ENCODE data around the gene NAT16. TPM values are rescaled to one million over a fixed set of nuclear protein-coding genes. Genes with fewer than 3 reads are reported as not detected.

NAT16 gene
- total and polyA plus RNA-seq, 2 of the 13 experiments (the other 11 are each of a cell fraction or from before 2014, with no cell fraction given) = 0.04 TPM; not detected in 1

- TF ChIP-seq ZNF740 (CRISPR knock-in tag; IDR thresholded peaks at IDR 0.05) (no peak), ZNF34 (CRISPR knock-in tag; IDR thresholded peaks at IDR 0.05; ENCODE audit: borderline replicate concordance) (no peak), KMT2A (CRISPR knock-in tag; IDR thresholded peaks at IDR 0.05) (no peak), KLF15 (CRISPR knock-in tag; IDR thresholded peaks at IDR 0.05; ENCODE audit: borderline replicate concordance) (no peak), ZNF609 (CRISPR knock-in tag; IDR thresholded peaks at IDR 0.05; ENCODE audit: borderline replicate concordance) (no peak), SRF (IDR thresholded peaks at IDR 0.05; ENCODE audit: low read depth, low read length) (no peak), HNRNPL (IDR thresholded peaks at IDR 0.05; ENCODE audit: low read depth, low read length) (0 out of 2 replicates have a peak, but pooled peaks have one; percentile 33), ZNF720 (CRISPR knock-in tag; IDR thresholded peaks at IDR 0.05) (no peak), MATR3 (CRISPR knock-in tag; IDR thresholded peaks at IDR 0.05) (no peak), ZBTB38 (CRISPR knock-in tag; IDR thresholded peaks at IDR 0.05) (0 out of 2 replicates have a peak, but pooled peaks have one; percentile 36), LBX2 (CRISPR knock-in tag; IDR thresholded peaks at IDR 0.05; ENCODE audit: borderline replicate concordance) (no peak), AGO1 (IDR thresholded peaks at IDR 0.05; ENCODE audit: low read depth, low read length, poor library complexity, severe bottlenecking) (peak; percentile 57), RBAK (CRISPR knock-in tag; IDR thresholded peaks at IDR 0.05) (no peak), DZIP1 (CRISPR knock-in tag; IDR thresholded peaks at IDR 0.05) (no peak)
These were observed 46.3 kb downstream of the NAT16 start (continued) for GRCh38 chr7:101133621-101134398.
